Karpas-422 (cell line): ENCODE results near the gene HDAC4. TPM values are rescaled to one million over a fixed set of nuclear protein-coding genes. Genes with fewer than 3 reads are reported as not detected.

Experiments used
- DNase-seq: peaks from one replicate; pipeline ENCODE4 v3.0.0-alpha.2; 2015
- H2AFZ ChIP-seq: fragments of 200-600 bp; sonication (generic); 2 replicates; pipeline ENCODE4 v1.6.1; 2014; ENCODE audit warnings: antibody characterized with exemption, low read length, mixed read lengths
- H3K27ac ChIP-seq: fragments of 200-600 bp; sonication (generic); 2 replicates; pipeline ENCODE4 v1.5.1; 2014; ENCODE audit warnings: mild to moderate bottlenecking, low read length, moderate library complexity
- H3K27me3 ChIP-seq: fragments of 200-600 bp; sonication (generic); 2 replicates; pipeline ENCODE4 v1.6.1; 2014; ENCODE audit warnings: low read length, mixed read lengths
- H3K36me3 ChIP-seq: fragments of 200-600 bp; sonication (generic); 2 replicates; pipeline ENCODE4 v1.6.1; 2014; ENCODE audit warnings: low read length, mixed read lengths; ENCODE audit not compliant: insufficient read depth
- H3K4me1 ChIP-seq: fragments of 200-600 bp; sonication (generic); 2 replicates; pipeline ENCODE4 v1.6.1; 2014; ENCODE audit warnings: mild to moderate bottlenecking, low read length, mixed read lengths
- H3K4me2 ChIP-seq: fragments of 200-600 bp; sonication (generic); 2 replicates; pipeline ENCODE4 v1.6.1; 2014; ENCODE audit warnings: low read length, low read depth, mild to moderate bottlenecking; ENCODE audit not compliant: poor library complexity, severe bottlenecking
- H3K4me3 ChIP-seq: fragments of 200-600 bp; sonication (generic); 2 replicates; pipeline ENCODE4 v1.5.1; 2014; ENCODE audit warnings: mild to moderate bottlenecking, antibody characterized with exemption, low read length, mixed read lengths
- H3K79me2 ChIP-seq: fragments of 200-600 bp; sonication (generic); 2 replicates; pipeline ENCODE4 v1.6.1; 2014; ENCODE audit warnings: mild to moderate bottlenecking, low read length, mixed read lengths
- H3K9ac ChIP-seq: fragments of 200-600 bp; sonication (generic); 2 replicates; pipeline ENCODE4 v1.6.0; 2014; ENCODE audit warnings: low read length
- H3K9me2 ChIP-seq: fragments of 200-600 bp; sonication (generic), shearing (Covaris generic); replicated peaks from 2 replicates; pipeline ENCODE4 v1.6.0; 2014; ENCODE audit warnings: mild to moderate bottlenecking, low read length, moderate library complexity; ENCODE audit not compliant: insufficient read depth
- H3K9me3 ChIP-seq: fragments of 300-700, 200-600 bp; sonication (generic); 2 replicates; pipeline ENCODE4 v1.6.1; 2014; ENCODE audit warnings: low read length, mixed read lengths
- H4K20me1 ChIP-seq: fragments of 200-600 bp; sonication (generic); 2 replicates; pipeline ENCODE4 v1.6.1; 2014; ENCODE audit warnings: mild to moderate bottlenecking, antibody characterized with exemption, low read length, low read depth; ENCODE audit not compliant: insufficient read depth
- total RNA-seq: library from RNA; depleted of rRNA; stranded (reverse); fragments of >200 nt; shearing (Covaris generic); gene quantifications from 2 replicates; pipeline ENCODE4 v1.2.3, GENCODE V29; 2014; ENCODE audit warnings: low replicate concordance

HDAC4 gene
- total RNA-seq, 1 experiment from 2014 or later: 8.5 TPM

GRCh38 chr2:239036819-239037558 lies 363.8 kb downstream of the HDAC4 start:
- H4K20me1 ChIP-seq: peaks cover 5% of the 10 kb centered on the region; the same call in 1 of the 2 replicates
- H3K27me3 ChIP-seq: no peaks in the 10 kb centered on the region
- no peak overlapping the region for H3K4me3 ChIP-seq
- H3K9ac ChIP-seq: no peak overlapping the region
- no peaks in the 10 kb centered on the region for H3K9me2 ChIP-seq
- no peaks in the 10 kb centered on the region for H3K9me3 ChIP-seq
- DNase-seq: no peak
- no peak overlapping the region for H3K4me2 ChIP-seq
- no peaks in the 10 kb centered on the region for H3K79me2 ChIP-seq
- H3K36me3 ChIP-seq: no peaks in the 10 kb centered on the region
- no peaks in the 10 kb centered on the region for H3K4me1 ChIP-seq
- H2AFZ ChIP-seq: no peak overlapping the region
- no peak overlapping the region for H3K27ac ChIP-seq

GRCh38 chr2:239035997-239036731 lies 364.7 kb downstream of the HDAC4 start:
- DNase-seq: no peak
- Histone ChIP-seq H3K27ac (no peak overlapping the region), H3K4me2 (no peak overlapping the region), H3K27me3 (no peaks in the 10 kb centered on the region), H3K4me3 (no peak overlapping the region), H4K20me1 (peaks cover 5% of the 10 kb centered on the region; the same call in 1 of the 2 replicates), H3K9me2 (no peaks in the 10 kb centered on the region), H3K9ac (no peak overlapping the region), H3K36me3 (no peaks in the 10 kb centered on the region), H3K4me1 (no peaks in the 10 kb centered on the region), H3K9me3 (no peaks in the 10 kb centered on the region), H2AFZ (no peak overlapping the region), H3K79me2 (no peaks in the 10 kb centered on the region)

- DNase-seq: peak; percentile 79
- Histone ChIP-seq H2AFZ (no peak overlapping the region), H3K9me2 (no peaks in the 10 kb centered on the region), H3K9ac (no peak overlapping the region), H3K9me3 (no peaks in the 10 kb centered on the region), H4K20me1 (peaks cover 5% of the 10 kb centered on the region; the same call in 1 of the 2 replicates), H3K79me2 (no peaks in the 10 kb centered on the region), H3K4me3 (no peak overlapping the region), H3K36me3 (no peaks in the 10 kb centered on the region), H3K27ac (no peak overlapping the region), H3K4me1 (no peaks in the 10 kb centered on the region), H3K27me3 (no peaks in the 10 kb centered on the region), H3K4me2 (no peak overlapping the region)
Observed at GRCh38 chr2:239035361-239035814, 365.4 kb downstream of the HDAC4 start.

- no peak overlapping the region for H2AFZ ChIP-seq
- H3K9ac ChIP-seq: no peak overlapping the region
- H3K27ac ChIP-seq: no peak overlapping the region
- H3K27me3 ChIP-seq: no peaks in the 10 kb centered on the region
- H3K9me3 ChIP-seq: no peaks in the 10 kb centered on the region
- H3K4me1 ChIP-seq: no peaks in the 10 kb centered on the region
- H3K9me2 ChIP-seq: no peaks in the 10 kb centered on the region
- no peaks in the 10 kb centered on the region for H3K36me3 ChIP-seq
- H3K4me2 ChIP-seq: no peak overlapping the region
- no peak overlapping the region for H3K4me3 ChIP-seq
- H3K79me2 ChIP-seq: no peaks in the 10 kb centered on the region
- no peak for DNase-seq
- H4K20me1 ChIP-seq: peaks cover 5% of the 10 kb centered on the region; the same call in 1 of the 2 replicates
Observed at GRCh38 chr2:239034561-239035341, 366.1 kb downstream of the HDAC4 start.

GRCh38 chr2:239033801-239034560 lies 366.8 kb downstream of the HDAC4 start:
- Histone ChIP-seq H3K9me3 (no peaks in the 10 kb centered on the region), H3K36me3 (no peaks in the 10 kb centered on the region), H3K4me3 (no peak overlapping the region), H3K27me3 (no peaks in the 10 kb centered on the region), H3K4me1 (no peaks in the 10 kb centered on the region), H3K9me2 (no peaks in the 10 kb centered on the region), H3K27ac (no peak overlapping the region), H3K4me2 (no peak overlapping the region), H3K9ac (no peak overlapping the region), H3K79me2 (no peaks in the 10 kb centered on the region), H4K20me1 (peaks cover 5% of the 10 kb centered on the region; the same call in 1 of the 2 replicates), H2AFZ (no peak overlapping the region)
- DNase-seq: no peak

GRCh38 chr2:239029958-239030357 lies 370.9 kb downstream of the HDAC4 start:
- H3K27me3 ChIP-seq: no peaks in the 10 kb centered on the region
- H4K20me1 ChIP-seq: peaks cover 3% of the 10 kb centered on the region; the same call in 1 of the 2 replicates
- no peaks in the 10 kb centered on the region for H3K79me2 ChIP-seq
- H2AFZ ChIP-seq: no peak overlapping the region
- no peak overlapping the region for H3K9ac ChIP-seq
- H3K27ac ChIP-seq: no peak overlapping the region
- H3K9me3 ChIP-seq: no peaks in the 10 kb centered on the region
- H3K4me1 ChIP-seq: no peaks in the 10 kb centered on the region
- no peaks in the 10 kb centered on the region for H3K9me2 ChIP-seq
- no peak overlapping the region for H3K4me2 ChIP-seq
- H3K4me3 ChIP-seq: no peak overlapping the region
- no peaks in the 10 kb centered on the region for H3K36me3 ChIP-seq
- no peak for DNase-seq

GRCh38 chr2:239028253-239028619 lies 372.6 kb downstream of the HDAC4 start:
- no peak for DNase-seq
- Histone ChIP-seq H3K27me3 (no peaks in the 10 kb centered on the region), H3K36me3 (no peaks in the 10 kb centered on the region), H3K9me3 (no peaks in the 10 kb centered on the region), H2AFZ (no peak overlapping the region), H3K79me2 (no peaks in the 10 kb centered on the region), H3K9me2 (no peaks in the 10 kb centered on the region), H4K20me1 (no peaks in the 10 kb centered on the region), H3K4me2 (no peak overlapping the region), H3K4me1 (no peaks in the 10 kb centered on the region), H3K4me3 (no peak overlapping the region), H3K27ac (no peak overlapping the region), H3K9ac (no peak overlapping the region)
